ENCODE results near the gene DGLUCY.
"Not testable (repeated sequence)": the region's sequence is repeated elsewhere in the genome, so short reads cannot be mapped to it uniquely, and the experiment has no call there.

DGLUCY gene

DNA sequence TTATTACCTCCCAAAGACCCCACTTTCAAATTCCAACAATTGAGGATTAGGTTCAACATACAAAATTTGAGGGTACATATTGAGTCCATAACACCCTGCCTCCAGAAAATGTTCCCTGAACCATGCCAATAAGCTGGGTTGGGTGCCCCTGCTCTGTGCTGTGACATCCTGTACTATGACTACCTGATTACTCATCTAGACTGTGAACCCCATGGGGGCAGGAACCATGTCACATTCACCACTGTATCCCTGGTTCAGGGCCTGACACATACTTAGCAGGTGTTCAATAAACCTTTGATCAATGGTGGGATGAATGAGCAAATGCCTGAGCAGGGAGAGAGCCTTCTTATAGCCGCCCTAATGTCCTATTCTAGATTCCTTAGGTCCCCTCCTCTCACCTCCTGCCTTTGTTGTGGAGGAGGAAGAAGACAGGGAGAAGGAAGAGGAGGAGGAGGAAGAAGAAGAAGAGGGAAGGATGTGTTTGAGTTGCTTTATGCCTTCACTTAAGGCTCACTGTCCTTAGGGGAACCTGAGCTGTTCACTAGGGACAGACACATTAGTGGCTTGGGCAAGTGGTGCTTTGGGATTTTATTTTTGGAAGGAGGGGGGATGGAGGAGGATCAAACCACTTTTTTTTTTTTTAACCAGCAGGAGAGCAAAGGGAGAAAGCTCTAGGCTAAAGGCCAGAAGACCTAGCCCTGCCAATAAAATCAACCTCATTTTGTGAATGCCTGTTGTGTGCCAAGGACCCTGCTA is 109.3 kb downstream of the DGLUCY start:
- DNase-seq (ENCODE audit: insufficient read length, low spot score), result no peak
- TF ChIP-seq, protein P1, sequence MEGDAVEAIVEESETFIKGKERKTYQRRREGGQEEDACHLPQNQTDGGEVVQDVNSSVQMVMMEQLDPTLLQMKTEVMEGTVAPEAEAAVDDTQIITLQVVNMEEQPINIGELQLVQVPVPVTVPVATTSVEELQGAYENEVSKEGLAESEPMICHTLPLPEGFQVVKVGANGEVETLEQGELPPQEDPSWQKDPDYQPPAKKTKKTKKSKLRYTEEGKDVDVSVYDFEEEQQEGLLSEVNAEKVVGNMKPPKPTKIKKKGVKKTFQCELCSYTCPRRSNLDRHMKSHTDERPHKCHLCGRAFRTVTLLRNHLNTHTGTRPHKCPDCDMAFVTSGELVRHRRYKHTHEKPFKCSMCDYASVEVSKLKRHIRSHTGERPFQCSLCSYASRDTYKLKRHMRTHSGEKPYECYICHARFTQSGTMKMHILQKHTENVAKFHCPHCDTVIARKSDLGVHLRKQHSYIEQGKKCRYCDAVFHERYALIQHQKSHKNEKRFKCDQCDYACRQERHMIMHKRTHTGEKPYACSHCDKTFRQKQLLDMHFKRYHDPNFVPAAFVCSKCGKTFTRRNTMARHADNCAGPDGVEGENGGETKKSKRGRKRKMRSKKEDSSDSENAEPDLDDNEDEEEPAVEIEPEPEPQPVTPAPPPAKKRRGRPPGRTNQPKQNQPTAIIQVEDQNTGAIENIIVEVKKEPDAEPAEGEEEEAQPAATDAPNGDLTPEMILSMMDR (IDR thresholded peaks at IDR 0.05; ENCODE audit: insufficient read depth, missing control alignments), result no peak
- FAIRE-seq, result no peak

DNA sequence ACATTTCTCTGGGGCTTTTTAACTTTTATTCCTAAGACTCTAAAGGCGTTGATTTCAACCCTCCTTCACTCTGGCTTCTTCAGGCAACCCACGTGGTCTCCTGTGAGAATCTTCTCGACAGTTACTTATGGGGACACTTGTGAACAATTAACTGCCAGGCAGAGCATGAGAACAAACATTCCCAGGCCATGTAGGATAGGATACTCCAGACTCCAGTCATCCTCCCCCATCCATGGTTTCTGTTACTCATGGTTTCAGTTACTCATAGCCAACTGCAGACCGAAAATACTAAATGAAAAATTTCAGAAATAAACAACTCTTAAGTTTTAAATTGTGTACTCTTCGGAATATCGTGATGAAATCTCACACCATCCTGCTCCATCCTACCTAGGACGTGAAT is 111.2 kb downstream of the DGLUCY start:
- TF ChIP-seq, protein P1 (IDR thresholded peaks at IDR 0.05; ENCODE audit: insufficient read depth, missing control alignments), result no peak
- FAIRE-seq (no peak), DNase-seq (ENCODE audit: insufficient read length, low spot score) (no peak)

DNA sequence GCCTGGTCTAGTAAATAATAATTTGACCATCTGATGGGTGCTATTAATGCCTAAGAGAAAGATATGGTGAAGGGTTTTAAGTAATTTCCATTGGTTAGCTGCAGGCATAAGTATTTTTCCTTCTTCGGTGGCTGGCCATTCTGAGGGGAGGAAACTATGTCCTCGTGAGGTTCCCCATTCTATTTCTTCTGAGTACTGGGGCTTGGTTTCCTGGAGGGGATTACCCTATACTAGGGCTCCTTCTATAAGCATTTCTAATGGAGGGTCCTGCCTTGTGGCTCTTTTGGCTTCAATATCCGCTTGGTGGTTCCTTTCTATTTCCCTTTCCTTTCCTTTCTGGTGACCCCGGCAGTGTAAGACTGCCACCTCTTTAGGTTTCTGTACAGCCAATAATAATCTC is 112.5 kb downstream of the DGLUCY start:
- DNase-seq (ENCODE audit: insufficient read length, low spot score); FAIRE-seq: not testable (repeated sequence)

DNA sequence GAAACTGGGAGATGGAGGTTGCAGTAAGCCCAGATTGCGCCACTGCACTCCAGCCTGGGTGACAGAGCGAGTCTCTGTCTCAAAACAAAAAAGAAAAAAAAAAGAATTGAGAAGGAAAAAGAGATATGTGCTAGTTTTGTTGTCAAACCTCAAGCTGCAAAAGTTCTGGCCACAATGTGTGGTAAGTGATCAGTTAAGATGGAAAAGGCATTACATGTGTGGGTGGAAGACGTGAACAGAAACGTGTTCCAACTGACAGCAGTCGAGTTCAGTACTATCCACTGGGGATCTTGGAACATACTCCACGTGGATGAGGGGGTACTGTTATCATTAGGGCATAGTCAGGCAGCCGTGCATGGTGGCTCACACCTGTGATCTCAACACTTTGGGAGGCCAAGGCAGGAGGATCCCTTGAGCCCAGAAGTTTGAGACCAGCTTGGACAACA is 113.3 kb downstream of the DGLUCY start:
- DNase-seq (ENCODE audit: insufficient read length, low spot score), result no peak
- TF ChIP-seq, protein P1 (IDR thresholded peaks at IDR 0.05; ENCODE audit: insufficient read depth, missing control alignments), result no peak
- no peak for FAIRE-seq

DNA sequence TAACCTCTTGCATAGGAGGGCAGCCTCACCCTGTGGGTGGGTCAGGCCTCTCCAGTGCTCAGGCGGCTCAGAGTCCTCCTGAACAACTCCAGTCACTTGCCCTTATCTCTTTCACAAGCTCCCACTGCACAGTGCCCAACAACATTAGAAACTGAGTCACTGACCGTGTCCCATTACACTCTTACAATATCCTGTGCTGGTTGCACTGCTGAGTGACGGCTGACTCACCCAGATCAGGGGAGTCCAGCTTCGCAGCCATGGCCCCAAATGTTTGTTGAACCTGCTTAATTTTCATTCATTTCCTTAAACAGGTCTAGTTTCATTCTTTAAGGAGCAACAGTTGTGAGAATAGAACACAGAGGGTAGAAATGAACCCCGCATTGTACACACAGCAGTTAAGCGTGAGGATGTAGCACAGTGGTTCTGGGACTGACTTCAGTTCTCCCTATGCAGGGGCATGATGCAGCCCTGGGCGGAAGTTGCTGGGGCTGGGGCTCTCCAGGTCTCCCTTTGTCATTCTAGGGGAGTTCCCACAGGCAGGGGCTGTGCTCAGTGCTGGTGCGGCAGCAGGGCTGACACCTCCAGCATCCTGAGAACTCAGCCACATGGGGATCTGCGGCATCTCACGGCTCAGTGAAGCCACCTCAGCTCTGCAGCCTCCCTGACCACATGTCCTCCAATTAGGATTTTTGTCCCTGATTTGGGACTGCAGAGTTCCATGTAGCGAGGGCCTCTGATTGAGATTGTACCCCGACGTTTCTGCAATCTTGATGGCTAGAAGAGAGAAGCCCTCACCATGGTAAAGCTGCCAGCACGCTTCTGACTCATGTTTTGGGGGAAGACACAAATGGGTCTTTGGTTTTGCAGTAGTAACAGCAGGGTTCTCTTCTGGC is 114.5 kb downstream of the DGLUCY start:
- TF ChIP-seq, protein P1 (IDR thresholded peaks at IDR 0.05; ENCODE audit: insufficient read depth, missing control alignments), result no peak
- DNase-seq (ENCODE audit: insufficient read length, low spot score) (no peak), FAIRE-seq (no peak)

DNA sequence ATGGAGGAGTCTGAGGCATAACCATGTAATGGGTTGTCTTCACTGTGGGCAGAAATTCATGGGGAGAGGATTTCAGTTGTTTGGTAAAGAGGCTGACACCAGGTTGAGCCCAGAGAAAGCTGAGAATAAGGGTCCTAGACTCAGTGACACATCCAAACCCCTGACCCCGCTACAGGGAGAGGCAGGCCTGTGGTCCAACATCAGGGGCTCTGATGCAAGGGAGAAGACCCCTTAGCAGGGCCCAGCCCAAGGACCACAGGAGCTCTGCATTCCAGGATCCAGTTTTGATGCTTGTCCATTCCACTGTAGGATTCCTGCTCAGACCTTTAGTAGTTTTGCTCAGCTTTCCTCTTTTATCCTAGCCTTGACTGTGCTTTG is 115.1 kb downstream of the DGLUCY start:
- no peak for FAIRE-seq
- TF ChIP-seq, protein P1 (IDR thresholded peaks at IDR 0.05; ENCODE audit: insufficient read depth, missing control alignments), result no peak
- no peak for DNase-seq (ENCODE audit: insufficient read length, low spot score)

DNA sequence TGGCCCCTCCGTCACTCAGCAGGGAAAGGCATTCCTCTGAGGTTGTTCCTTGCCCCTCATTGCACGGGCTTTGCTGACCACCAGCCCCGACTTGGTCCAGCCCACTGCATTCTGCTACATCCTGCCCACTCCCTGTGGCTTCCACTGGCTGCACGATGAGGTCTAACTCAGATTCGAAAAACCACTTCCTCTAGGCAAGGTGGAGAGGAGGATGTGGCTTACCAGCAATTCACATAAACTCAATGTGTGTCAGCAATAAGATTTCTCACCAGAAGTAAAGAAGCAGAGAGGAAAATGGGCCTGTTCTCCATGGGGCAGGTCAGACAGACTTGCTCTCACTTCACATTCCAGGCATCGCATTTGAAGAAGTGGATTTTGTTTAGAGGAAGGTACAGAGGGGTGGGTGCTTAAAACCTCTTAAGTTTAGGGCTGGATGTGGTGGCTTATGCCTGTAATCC is 115.9 kb downstream of the DGLUCY start:
- DNase-seq (ENCODE audit: insufficient read length, low spot score) (no peak), FAIRE-seq (no peak)
- TF ChIP-seq, protein P1 (IDR thresholded peaks at IDR 0.05; ENCODE audit: insufficient read depth, missing control alignments), result no peak

Measured in D721Med (cell line).